PFSK-1 (cell line): ENCODE measurements around the gene SPDYE3.

Experiments used
- FOXP2 ChIP-seq: optimal IDR thresholded peaks from 2 replicates; pipeline ENCODE3; 2011; ENCODE audit warnings: borderline replicate concordance, control low read depth, inconsistent platforms; ENCODE audit not compliant: insufficient read depth; ENCODE audit errors: extremely low read length, extremely low read depth
- POLR2AphosphoS5 ChIP-seq: IDR thresholded peaks from 2 replicates; pipeline ENCODE4 v1.6.1; 2012; ENCODE audit warnings: low read depth, mild to moderate bottlenecking, control low read depth, low read length, moderate library complexity
- SIN3A ChIP-seq: IDR thresholded peaks from 2 replicates; pipeline ENCODE4 v1.6.1; 2012; ENCODE audit warnings: mild to moderate bottlenecking, low read length, moderate library complexity, borderline replicate concordance; ENCODE audit not compliant: insufficient read depth
- TAF1 ChIP-seq: IDR thresholded peaks from 2 replicates; pipeline ENCODE4 v1.6.1; 2012; ENCODE audit warnings: low read length, control low read depth, borderline replicate concordance; ENCODE audit not compliant: insufficient read depth
- TF ChIP-seq, protein P1 (sequence below), 2 experiments: IDR thresholded peaks; 2 replicates each; pipeline versions ENCODE4 v1.6.1 to v1.8.0; 2011 to 2012; ENCODE audit warnings: low read depth in 2 of 2, low read length in 2 of 2, control low read depth in 1 of 2, inconsistent platforms in 1 of 2, mild to moderate bottlenecking in 1 of 2, moderate library complexity in 1 of 2; ENCODE audit not compliant: insufficient read depth in 1 of 2

Gene SPDYE3

GRCh38 chr7:100349757-100350156 is 42.3 kb downstream of the SPDYE3 start:
- no peak for TF ChIP-seq SIN3A
- no peak for TF ChIP-seq FOXP2
- no peak for TF ChIP-seq POLR2AphosphoS5
- no peak for TF ChIP-seq TAF1
- TF ChIP-seq, protein P1, sequence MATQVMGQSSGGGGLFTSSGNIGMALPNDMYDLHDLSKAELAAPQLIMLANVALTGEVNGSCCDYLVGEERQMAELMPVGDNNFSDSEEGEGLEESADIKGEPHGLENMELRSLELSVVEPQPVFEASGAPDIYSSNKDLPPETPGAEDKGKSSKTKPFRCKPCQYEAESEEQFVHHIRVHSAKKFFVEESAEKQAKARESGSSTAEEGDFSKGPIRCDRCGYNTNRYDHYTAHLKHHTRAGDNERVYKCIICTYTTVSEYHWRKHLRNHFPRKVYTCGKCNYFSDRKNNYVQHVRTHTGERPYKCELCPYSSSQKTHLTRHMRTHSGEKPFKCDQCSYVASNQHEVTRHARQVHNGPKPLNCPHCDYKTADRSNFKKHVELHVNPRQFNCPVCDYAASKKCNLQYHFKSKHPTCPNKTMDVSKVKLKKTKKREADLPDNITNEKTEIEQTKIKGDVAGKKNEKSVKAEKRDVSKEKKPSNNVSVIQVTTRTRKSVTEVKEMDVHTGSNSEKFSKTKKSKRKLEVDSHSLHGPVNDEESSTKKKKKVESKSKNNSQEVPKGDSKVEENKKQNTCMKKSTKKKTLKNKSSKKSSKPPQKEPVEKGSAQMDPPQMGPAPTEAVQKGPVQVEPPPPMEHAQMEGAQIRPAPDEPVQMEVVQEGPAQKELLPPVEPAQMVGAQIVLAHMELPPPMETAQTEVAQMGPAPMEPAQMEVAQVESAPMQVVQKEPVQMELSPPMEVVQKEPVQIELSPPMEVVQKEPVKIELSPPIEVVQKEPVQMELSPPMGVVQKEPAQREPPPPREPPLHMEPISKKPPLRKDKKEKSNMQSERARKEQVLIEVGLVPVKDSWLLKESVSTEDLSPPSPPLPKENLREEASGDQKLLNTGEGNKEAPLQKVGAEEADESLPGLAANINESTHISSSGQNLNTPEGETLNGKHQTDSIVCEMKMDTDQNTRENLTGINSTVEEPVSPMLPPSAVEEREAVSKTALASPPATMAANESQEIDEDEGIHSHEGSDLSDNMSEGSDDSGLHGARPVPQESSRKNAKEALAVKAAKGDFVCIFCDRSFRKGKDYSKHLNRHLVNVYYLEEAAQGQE (IDR thresholded peaks at IDR 0.05; ENCODE audit: insufficient read depth in 1 of 2, low read depth in 2 of 2, low read length in 2 of 2): no peak

DNA sequence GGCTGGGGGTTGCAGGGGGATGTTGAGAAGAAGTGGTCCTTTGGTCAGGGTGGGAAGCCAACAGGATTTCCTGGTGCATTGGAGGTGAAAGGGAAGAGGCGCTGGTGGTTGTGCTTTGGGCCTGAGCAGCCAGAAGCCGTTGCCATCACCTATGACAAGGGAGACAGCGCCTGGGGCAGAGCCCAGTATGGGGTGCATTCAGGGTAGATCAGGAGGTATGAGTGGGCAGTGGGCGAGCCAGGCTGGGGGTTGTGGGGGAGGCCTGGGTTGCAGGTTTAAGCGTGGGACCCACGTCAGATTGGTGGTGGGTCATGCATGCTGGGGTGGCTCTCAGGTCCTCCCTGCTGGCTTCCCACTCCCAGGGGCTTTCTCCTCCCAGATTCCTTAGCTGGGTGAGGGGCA is 44.2 kb downstream of the SPDYE3 start:
- TF ChIP-seq SIN3A (no peak), FOXP2 (no peak), TAF1 (no peak), POLR2AphosphoS5 (no peak)
- TF ChIP-seq, protein P1 (IDR thresholded peaks at IDR 0.05; ENCODE audit: insufficient read depth in 1 of 2, low read depth in 2 of 2, low read length in 2 of 2): no peak

GRCh38 chr7:100352984-100353684 is 45.6 kb downstream of the SPDYE3 start:
- TF ChIP-seq FOXP2: no peak
- TF ChIP-seq, protein P1 (IDR thresholded peaks at IDR 0.05; ENCODE audit: insufficient read depth in 1 of 2, low read depth in 2 of 2, low read length in 2 of 2): no peak
- TF ChIP-seq SIN3A: no peak
- no peak for TF ChIP-seq POLR2AphosphoS5
- TF ChIP-seq TAF1: no peak

GRCh38 chr7:100353685-100354330 is 46.3 kb downstream of the SPDYE3 start:
- TF ChIP-seq SIN3A: no peak
- no peak for TF ChIP-seq TAF1
- TF ChIP-seq POLR2AphosphoS5: no peak
- TF ChIP-seq, protein P1 (IDR thresholded peaks at IDR 0.05; ENCODE audit: insufficient read depth in 1 of 2, low read depth in 2 of 2, low read length in 2 of 2): no peak
- TF ChIP-seq FOXP2: no peak
